ENCODE results near the gene SPG21.

DNA sequence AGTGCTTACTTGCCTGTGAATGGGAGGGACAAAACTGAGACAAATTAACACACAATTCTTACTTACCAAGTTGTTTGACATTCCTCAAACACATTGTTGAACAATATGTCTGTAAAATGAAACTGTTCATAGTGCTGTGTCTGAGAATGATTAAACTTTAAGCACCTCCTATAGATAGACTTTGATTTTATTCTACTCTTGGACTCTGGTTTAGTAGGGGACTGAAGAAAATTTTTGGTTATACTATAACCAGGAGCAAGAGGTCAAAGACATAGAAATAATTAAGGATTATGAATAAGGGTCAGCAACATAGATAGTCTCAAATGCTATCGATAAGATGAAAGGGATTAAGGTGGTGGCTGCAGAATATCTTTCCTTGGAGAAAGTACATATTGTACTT is 47.6 kb upstream of the SPG21 start:
- no peak for TF ChIP-seq POLR2A (IDR thresholded peaks at IDR 0.05)
- TF ChIP-seq CTCF (IDR thresholded peaks at IDR 0.05), result no peak
- TF ChIP-seq EP300 (IDR thresholded peaks at IDR 0.05), result no peak
- no peak for TF ChIP-seq POLR2AphosphoS5 (IDR thresholded peaks at IDR 0.05)

Measured in upper lobe of left lung (tissue), 4 donors.